Chondrocyte (in vitro differentiated cells): ENCODE data around the gene MUS81. TPM values are rescaled to one million over a fixed set of nuclear protein-coding genes. Genes with fewer than 3 reads are reported as not detected.
A peak's percentile ranks its signal among the peaks of the same experiment; 100 is the strongest.

Experiments used
- DNase-seq: peaks from one replicate; pipeline ENCODE4 v3.0.0; 2021; ENCODE audit warnings: mixed read lengths, low spot score
- H3K27ac Mint-ChIP-seq: one replicate; pipeline ENCODE4 v1.8.0; 2021; ENCODE audit warnings: mild to moderate bottlenecking, moderate library complexity, mixed read lengths; ENCODE audit not compliant: unreplicated experiment
- H3K27me3 Mint-ChIP-seq: 2 replicates; pipeline ENCODE4 v1.8.0; 2021; ENCODE audit warnings: low read depth, mixed read lengths
- H3K36me3 Mint-ChIP-seq: 2 replicates; pipeline ENCODE4 v1.8.0; 2021; ENCODE audit warnings: low read depth, mixed read lengths
- H3K4me1 Mint-ChIP-seq: 2 replicates; pipeline ENCODE4 v1.8.0; 2021; ENCODE audit warnings: low read depth, mild to moderate bottlenecking, mixed read lengths
- H3K4me3 Mint-ChIP-seq: one replicate; pipeline ENCODE4 v1.8.0; 2021; ENCODE audit warnings: mild to moderate bottlenecking, moderate library complexity, mixed read lengths; ENCODE audit not compliant: unreplicated experiment
- H3K9me3 Mint-ChIP-seq: 2 replicates; pipeline ENCODE4 v1.8.0; 2021; ENCODE audit warnings: low read depth, mixed read lengths
- total RNA-seq: library from RNA; stranded (reverse); gene quantifications from 3 replicates; pipeline ENCODE4 v1.2.1, GENCODE V29; 2021
- TF ChIP-seq, protein P1 (sequence below): fragments of 200-600 bp; sonication (generic); IDR thresholded peaks from 2 replicates; pipeline ENCODE4 v1.5.0; 2021; ENCODE audit warnings: antibody characterized with exemption, mild to moderate bottlenecking, moderate library complexity

Gene MUS81
- total RNA-seq, 1 donor from 2014 or later = 68.4 TPM

GRCh38 chr11:65859095-65859811, 980 bp upstream of the MUS81 start:
- H3K36me3 Mint-ChIP-seq = peaks cover 35% of the 10 kb centered on the region
- H3K4me1 Mint-ChIP-seq = peaks cover 69% of the 10 kb centered on the region

DNA sequence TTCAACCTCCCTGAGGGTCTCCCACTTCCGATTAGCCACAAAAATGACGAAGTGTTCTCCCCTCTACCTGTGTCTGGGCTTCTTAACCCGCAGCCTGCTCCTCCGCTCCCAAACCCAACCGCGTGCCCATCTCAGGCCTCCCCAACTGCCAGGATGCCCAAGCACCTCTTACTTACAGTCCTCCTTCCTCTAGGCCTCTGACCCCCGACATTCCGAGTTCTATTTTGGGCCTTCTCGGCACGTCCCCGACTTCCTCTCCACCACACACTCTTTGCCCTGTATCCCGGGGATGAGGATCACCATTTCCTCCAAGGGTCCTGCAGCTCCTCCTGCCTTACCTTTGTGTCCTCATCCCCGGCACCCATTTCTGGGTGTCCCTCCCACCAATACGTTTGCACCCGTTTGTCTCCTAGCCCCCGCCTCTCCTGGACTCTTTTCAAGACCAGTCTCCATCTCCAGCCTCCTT, 388 bp upstream of the MUS81 start:
- peak overlapping the region; percentile 82 for H3K4me3 Mint-ChIP-seq
- H3K4me1 Mint-ChIP-seq = peaks cover 64% of the 10 kb centered on the region
- peak; percentile 67 for DNase-seq
- no peaks in the 10 kb centered on the region for H3K27me3 Mint-ChIP-seq
- peaks cover 29% of the 10 kb centered on the region for H3K36me3 Mint-ChIP-seq
- TF ChIP-seq, protein P1, sequence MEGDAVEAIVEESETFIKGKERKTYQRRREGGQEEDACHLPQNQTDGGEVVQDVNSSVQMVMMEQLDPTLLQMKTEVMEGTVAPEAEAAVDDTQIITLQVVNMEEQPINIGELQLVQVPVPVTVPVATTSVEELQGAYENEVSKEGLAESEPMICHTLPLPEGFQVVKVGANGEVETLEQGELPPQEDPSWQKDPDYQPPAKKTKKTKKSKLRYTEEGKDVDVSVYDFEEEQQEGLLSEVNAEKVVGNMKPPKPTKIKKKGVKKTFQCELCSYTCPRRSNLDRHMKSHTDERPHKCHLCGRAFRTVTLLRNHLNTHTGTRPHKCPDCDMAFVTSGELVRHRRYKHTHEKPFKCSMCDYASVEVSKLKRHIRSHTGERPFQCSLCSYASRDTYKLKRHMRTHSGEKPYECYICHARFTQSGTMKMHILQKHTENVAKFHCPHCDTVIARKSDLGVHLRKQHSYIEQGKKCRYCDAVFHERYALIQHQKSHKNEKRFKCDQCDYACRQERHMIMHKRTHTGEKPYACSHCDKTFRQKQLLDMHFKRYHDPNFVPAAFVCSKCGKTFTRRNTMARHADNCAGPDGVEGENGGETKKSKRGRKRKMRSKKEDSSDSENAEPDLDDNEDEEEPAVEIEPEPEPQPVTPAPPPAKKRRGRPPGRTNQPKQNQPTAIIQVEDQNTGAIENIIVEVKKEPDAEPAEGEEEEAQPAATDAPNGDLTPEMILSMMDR = no peak
- no peaks in the 10 kb centered on the region for H3K9me3 Mint-ChIP-seq
- peak overlapping the region; percentile 96 for H3K27ac Mint-ChIP-seq

More at GRCh38 chr11:65859095-65859811, 980 bp upstream of the MUS81 start:
- TF ChIP-seq, protein P1 = peak; percentile 27
- Mint-ChIP-seq H3K4me3 (peak overlapping the region; percentile 82), H3K27ac (peak overlapping the region; percentile 96), H3K9me3 (no peaks in the 10 kb centered on the region), H3K27me3 (no peaks in the 10 kb centered on the region)
- DNase-seq = peak; percentile 99

GRCh38 chr11:65861165-65861505, 902 bp downstream of the MUS81 start:
- H3K27ac Mint-ChIP-seq = peak overlapping the region; percentile 96
- no peaks in the 10 kb centered on the region for H3K9me3 Mint-ChIP-seq
- H3K4me3 Mint-ChIP-seq = peak overlapping the region; percentile 82
- peaks cover 23% of the 10 kb centered on the region for H3K36me3 Mint-ChIP-seq
- DNase-seq = no peak
- no peaks in the 10 kb centered on the region for H3K27me3 Mint-ChIP-seq
- H3K4me1 Mint-ChIP-seq = peaks cover 55% of the 10 kb centered on the region
- TF ChIP-seq, protein P1 = no peak

- Mint-ChIP-seq H3K27ac (peak overlapping the region; percentile 96), H3K36me3 (peaks cover 18% of the 10 kb centered on the region), H3K4me3 (peak overlapping the region; percentile 82), H3K27me3 (no peaks in the 10 kb centered on the region), H3K4me1 (peaks cover 50% of the 10 kb centered on the region), H3K9me3 (no peaks in the 10 kb centered on the region)
- peak; percentile 79 for DNase-seq
- TF ChIP-seq, protein P1 = no peak
Observed at GRCh38 chr11:65861533-65862183, 1.4 kb downstream of the MUS81 start.

DNA sequence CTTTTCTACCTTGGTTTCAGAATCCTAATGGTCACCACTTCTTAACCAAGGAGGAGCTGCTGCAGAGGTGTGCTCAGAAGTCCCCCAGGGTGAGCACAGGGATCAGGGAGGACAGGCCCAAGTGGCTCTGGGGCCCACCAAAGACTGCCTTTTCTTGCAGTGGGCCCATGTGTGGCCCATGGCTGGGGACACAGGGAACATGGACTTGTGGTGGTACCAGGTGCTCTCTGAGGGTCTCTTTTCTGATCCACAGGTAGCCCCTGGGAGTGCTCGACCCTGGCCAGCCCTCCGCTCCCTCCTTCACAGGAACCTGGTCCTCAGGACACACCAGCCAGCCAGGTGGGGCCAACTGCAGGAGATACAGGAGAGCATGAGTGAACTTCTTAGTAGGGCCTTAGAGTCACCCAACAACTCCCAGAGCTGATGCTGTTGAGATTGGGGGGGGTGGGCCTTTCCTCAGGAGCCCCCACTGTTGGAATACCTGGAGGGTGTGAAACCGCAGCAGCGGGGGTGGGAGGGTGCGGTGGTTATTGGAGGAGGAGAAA, 2.0 kb downstream of the MUS81 start:
- H3K27ac Mint-ChIP-seq = peak overlapping the region; percentile 80

More for the DNA sequence above, 2.0 kb downstream of the MUS81 start:
- Mint-ChIP-seq H3K9me3 (no peaks in the 10 kb centered on the region), H3K27me3 (no peaks in the 10 kb centered on the region), H3K4me1 (peaks cover 47% of the 10 kb centered on the region), H3K36me3 (peaks cover 16% of the 10 kb centered on the region), H3K4me3 (peak overlapping the region; percentile 82)
- TF ChIP-seq, protein P1 = no peak
- DNase-seq = peak; percentile 83
